Sigmoid colon (tissue), 4 donors: Measurements from ENCODE around the gene MADD.

Source experiments
- CTCF ChIP-seq, 4 experiments: fragments of 450-650 bp in 3 of 4; fragments of 200-600 bp in 1 of 4; IDR thresholded peaks; one replicate each; pipeline ENCODE4 v1.5.1; 2016 to 2019; ENCODE audit warnings: antibody characterized with exemption in 4 of 4, mild to moderate bottlenecking in 3 of 4, moderate library complexity in 2 of 4
- EP300 ChIP-seq, 4 donors: sonication (generic); formaldehyde crosslinking; IDR thresholded peaks; one replicate each; pipeline ENCODE4 v1.6.1; 2017; ENCODE audit warnings: antibody characterized with exemption in 4 of 4
- POLR2A ChIP-seq, 2 donors: fragments of 450-650 bp; IDR thresholded peaks; one replicate each; pipeline ENCODE4 v1.6.1; 2016; ENCODE audit warnings: antibody characterized with exemption in 2 of 2, mild to moderate bottlenecking in 2 of 2, moderate library complexity in 2 of 2
- POLR2AphosphoS5 ChIP-seq, 4 donors: sonication (generic); formaldehyde crosslinking; IDR thresholded peaks; one replicate each; pipeline ENCODE4 v1.6.1; 2017; ENCODE audit warnings: antibody characterized with exemption in 4 of 4

GRCh38 chr11:47331454-47332302, 61.7 kb downstream of the MADD start:
- TF ChIP-seq EP300 (IDR thresholded peaks at IDR 0.05) (no peak), CTCF (IDR thresholded peaks at IDR 0.05) (no peak), POLR2A (IDR thresholded peaks at IDR 0.05) (no peak), POLR2AphosphoS5 (IDR thresholded peaks at IDR 0.05) (no peak)
